22Rv1 (cell line): ENCODE measurements around the gene CCDC174.

ENCODE experiments used
- CTCF ChIP-seq: fragments of 450-650 bp; IDR thresholded peaks from 2 replicates; pipeline ENCODE4 v1.5.1; 2017; ENCODE audit warnings: mild to moderate bottlenecking
- ZFX ChIP-seq: fragments of 450-650 bp; IDR thresholded peaks from 2 replicates; pipeline ENCODE4 v1.6.1; 2017; ENCODE audit warnings: antibody characterized with exemption, borderline replicate concordance

GRCh38 chr3:14687360-14687759 is 35.8 kb downstream of the CCDC174 start:
- TF ChIP-seq CTCF: no peak
- no peak for TF ChIP-seq ZFX
